GM23338 (cell line): ENCODE results near the gene PREP. TPM values are rescaled to one million over a fixed set of nuclear protein-coding genes. Genes with fewer than 3 reads are reported as not detected.

Experiments
- ATAC-seq: fragments of 200-7000 bp; cut with Tn5 transposase; 3 replicates; pipeline ENCODE4 v1.9.1; 2020
- DNase-seq: peaks from one replicate; pipeline ENCODE4 v3.0.0-alpha.2; 2015; ENCODE audit warnings: low spot score
- H2AFZ ChIP-seq: fragments of 200-600 bp; sonication (generic); 2 replicates; pipeline ENCODE4 v1.8.0; 2016; ENCODE audit warnings: antibody characterized with exemption, mild to moderate bottlenecking, moderate library complexity
- H3F3A ChIP-seq: fragments of 200-600 bp; sonication (generic); replicated peaks from 2 replicates; pipeline ENCODE4 v1.8.0; 2017; ENCODE audit warnings: antibody characterized with exemption, mixed run types, low read depth
- H3K27ac ChIP-seq: fragments of 200-600 bp; sonication (generic); 2 replicates; pipeline ENCODE4 v1.6.1; 2016; ENCODE audit warnings: low read depth
- H3K27me3 ChIP-seq: fragments of 200-600 bp; sonication (generic); 2 replicates; pipeline ENCODE4 v1.8.0; 2016; ENCODE audit warnings: mild to moderate bottlenecking, mixed run types, moderate library complexity; ENCODE audit not compliant: insufficient read depth
- H3K36me3 ChIP-seq: fragments of 200-600 bp; sonication (generic); 2 replicates; pipeline ENCODE4 v1.8.0; 2016; ENCODE audit warnings: mild to moderate bottlenecking; ENCODE audit not compliant: insufficient read depth
- H3K4me1 ChIP-seq: fragments of 200-600 bp; sonication (generic); 2 replicates; pipeline ENCODE4 v1.8.0; 2016; ENCODE audit warnings: mild to moderate bottlenecking, moderate library complexity; ENCODE audit not compliant: insufficient read depth
- H3K4me2 ChIP-seq: fragments of 200-600 bp; sonication (generic); 2 replicates; pipeline ENCODE4 v1.7.1; 2017; ENCODE audit warnings: mixed run types
- H3K4me3 ChIP-seq: fragments of 200-600 bp; sonication (generic); 2 replicates; pipeline ENCODE4 v1.6.1; 2016; ENCODE audit warnings: mixed run types
- H3K79me2 ChIP-seq: fragments of 200-600 bp; sonication (generic); replicated peaks from 2 replicates; pipeline ENCODE4 v1.8.0; 2017; ENCODE audit warnings: mild to moderate bottlenecking; ENCODE audit not compliant: insufficient read depth
- H3K9me2 ChIP-seq: fragments of 200-600 bp; sonication (generic); 2 replicates; pipeline ENCODE4 v1.8.0; 2017; ENCODE audit not compliant: insufficient read depth
- H4K20me1 ChIP-seq: fragments of 200-600 bp; sonication (generic); replicated peaks from 2 replicates; pipeline ENCODE4 v1.8.0; 2017; ENCODE audit warnings: mild to moderate bottlenecking; ENCODE audit not compliant: insufficient read depth
- H3K27ac Mint-ChIP-seq: 2 replicates; pipeline ENCODE4 v1.8.0; 2020; ENCODE audit warnings: inconsistent platforms, mild to moderate bottlenecking, moderate library complexity, mixed read lengths
- H3K27me3 Mint-ChIP-seq: 3 replicates; pipeline ENCODE4 v1.8.0; 2022; ENCODE audit warnings: low read depth, mild to moderate bottlenecking, moderate library complexity, mixed read lengths, inconsistent platforms; ENCODE audit not compliant: insufficient read depth, poor library complexity
- H3K36me3 Mint-ChIP-seq: 3 replicates; pipeline ENCODE4 v1.8.0; 2021; ENCODE audit warnings: low read depth, mild to moderate bottlenecking, inconsistent platforms, moderate library complexity, mixed read lengths
- H3K4me1 Mint-ChIP-seq: 3 replicates; pipeline ENCODE4 v1.8.0; 2020; ENCODE audit warnings: mild to moderate bottlenecking, inconsistent platforms, mixed read lengths
- H3K4me3 Mint-ChIP-seq: 3 replicates; pipeline ENCODE4 v1.8.0; 2021; ENCODE audit warnings: moderate library complexity, mild to moderate bottlenecking, inconsistent platforms, mixed read lengths
- H3K9me3 Mint-ChIP-seq: 3 replicates; pipeline ENCODE4 v1.8.0; 2020; ENCODE audit warnings: moderate library complexity, mild to moderate bottlenecking, inconsistent platforms, mixed read lengths
- CREB1 ChIP-seq: fragments of 250-450 bp; sonication (Bioruptor Pico); IDR thresholded peaks from 2 replicates; pipeline ENCODE4 v1.5.0; 2020; ENCODE audit warnings: low read depth, mild to moderate bottlenecking, moderate library complexity
- CTCF ChIP-seq, 2 experiments: fragments of 200-600 bp in 1 of 2; sonication (generic) in 1 of 2; conservative IDR thresholded peaks; 2 replicates each; pipeline versions ENCODE4 v1.5.1 to v1.6.1; 2016 to 2017; ENCODE audit warnings: antibody characterized with exemption in 2 of 2, low read depth in 2 of 2, mild to moderate bottlenecking in 2 of 2, moderate library complexity in 1 of 2
- EZH2 ChIP-seq: fragments of 200-600 bp; sonication (generic); IDR thresholded peaks from one replicate; pipeline ENCODE4 v1.8.0; 2017; ENCODE audit warnings: antibody characterized with exemption, mild to moderate bottlenecking, low read depth; ENCODE audit not compliant: unreplicated experiment
- EZH2phosphoT487 ChIP-seq: fragments of 200-600 bp; sonication (generic); IDR thresholded peaks from one replicate; pipeline ENCODE4 v1.8.1; 2018; ENCODE audit warnings: antibody characterized with exemption; ENCODE audit not compliant: unreplicated experiment
- JUNB ChIP-seq: IDR thresholded peaks from one replicate; pipeline ENCODE4 v1.6.1; 2016; ENCODE audit warnings: antibody characterized with exemption; ENCODE audit not compliant: unreplicated experiment
- NANOG ChIP-seq: IDR thresholded peaks from 2 replicates; pipeline ENCODE4 v1.6.1; 2016; ENCODE audit warnings: antibody characterized with exemption, borderline replicate concordance
- POLR2AphosphoS5 ChIP-seq: IDR thresholded peaks from 2 replicates; pipeline ENCODE4 v1.6.1; 2016; ENCODE audit warnings: antibody characterized with exemption, low read depth
- REST ChIP-seq: IDR thresholded peaks from one replicate; pipeline ENCODE4 v1.6.1; 2018; ENCODE audit warnings: antibody characterized with exemption; ENCODE audit not compliant: unreplicated experiment
- STAT1 ChIP-seq: IDR thresholded peaks from one replicate; pipeline ENCODE4 v1.6.1; 2016; ENCODE audit warnings: antibody characterized with exemption; ENCODE audit not compliant: unreplicated experiment
- ZNF114 ChIP-seq: fragments of 250-450 bp; sonication (Bioruptor Pico); IDR thresholded peaks from 2 replicates; pipeline ENCODE4 v1.5.0; 2020; ENCODE audit warnings: mild to moderate bottlenecking, moderate library complexity
- ZNF331 ChIP-seq: fragments of 250-450 bp; sonication (Bioruptor Pico); IDR thresholded peaks from 2 replicates; pipeline ENCODE4 v1.5.0; 2020; ENCODE audit warnings: low read depth, mild to moderate bottlenecking, moderate library complexity
- polyA plus RNA-seq: library from polyadenylated mRNA; unstranded; fragments of >200 nt; fragmentation: Nextera tagmentation; extraction: Ambion mirVana; gene quantifications from 2 replicates; pipeline ENCODE4 v1.2.1, GENCODE V29; 2016
- total RNA-seq: library from RNA; depleted of rRNA; stranded (reverse); fragments of >200 nt; shearing (Covaris generic); gene quantifications from 2 replicates; pipeline ENCODE4 v1.2.3, GENCODE V29; 2014
- TF ChIP-seq, protein P1 (sequence below): fragments of 250-450 bp; sonication (Bioruptor Pico); IDR thresholded peaks from 2 replicates; pipeline ENCODE4 v1.5.0; 2020; ENCODE audit warnings: mild to moderate bottlenecking, moderate library complexity
- TF ChIP-seq, protein P2 (sequence below): IDR thresholded peaks from 2 replicates; pipeline ENCODE4 v1.6.1; 2016; ENCODE audit warnings: antibody characterized with exemption

The PREP gene
- total and polyA plus RNA-seq, 2 experiments from 2014 or later, result 28.5 to 52.7 TPM

GRCh38 chr6:105276374-105276773 is 126.5 kb downstream of the PREP start:
- Mint-ChIP-seq H3K27ac (no peak overlapping the region), H3K27me3 (no peaks in the 10 kb centered on the region), H3K4me3 (no peak overlapping the region), H3K36me3 (peaks cover 32% of the 10 kb centered on the region), H3K4me1 (peaks cover 18% of the 10 kb centered on the region), H3K9me3 (no peaks in the 10 kb centered on the region)
- Histone ChIP-seq H2AFZ (no peak overlapping the region), H3K79me2 (no peaks in the 10 kb centered on the region), H4K20me1 (no peaks in the 10 kb centered on the region; the same call in 1 of the 2 replicates), H3K27me3 (no peaks in the 10 kb centered on the region), H3K9me2 (no peaks in the 10 kb centered on the region), H3K4me1 (0 out of 2 replicates have a peak, but pooled peaks cover 14% of the 10 kb centered on the region), H3F3A (no peaks in the 10 kb centered on the region), H3K36me3 (0 out of 2 replicates have a peak, but pooled peaks cover 7% of the 10 kb centered on the region), H3K4me3 (no peak overlapping the region), H3K4me2 (no peak overlapping the region), H3K27ac (no peak overlapping the region)
- ATAC-seq, result no peak
- TF ChIP-seq, protein P1, sequence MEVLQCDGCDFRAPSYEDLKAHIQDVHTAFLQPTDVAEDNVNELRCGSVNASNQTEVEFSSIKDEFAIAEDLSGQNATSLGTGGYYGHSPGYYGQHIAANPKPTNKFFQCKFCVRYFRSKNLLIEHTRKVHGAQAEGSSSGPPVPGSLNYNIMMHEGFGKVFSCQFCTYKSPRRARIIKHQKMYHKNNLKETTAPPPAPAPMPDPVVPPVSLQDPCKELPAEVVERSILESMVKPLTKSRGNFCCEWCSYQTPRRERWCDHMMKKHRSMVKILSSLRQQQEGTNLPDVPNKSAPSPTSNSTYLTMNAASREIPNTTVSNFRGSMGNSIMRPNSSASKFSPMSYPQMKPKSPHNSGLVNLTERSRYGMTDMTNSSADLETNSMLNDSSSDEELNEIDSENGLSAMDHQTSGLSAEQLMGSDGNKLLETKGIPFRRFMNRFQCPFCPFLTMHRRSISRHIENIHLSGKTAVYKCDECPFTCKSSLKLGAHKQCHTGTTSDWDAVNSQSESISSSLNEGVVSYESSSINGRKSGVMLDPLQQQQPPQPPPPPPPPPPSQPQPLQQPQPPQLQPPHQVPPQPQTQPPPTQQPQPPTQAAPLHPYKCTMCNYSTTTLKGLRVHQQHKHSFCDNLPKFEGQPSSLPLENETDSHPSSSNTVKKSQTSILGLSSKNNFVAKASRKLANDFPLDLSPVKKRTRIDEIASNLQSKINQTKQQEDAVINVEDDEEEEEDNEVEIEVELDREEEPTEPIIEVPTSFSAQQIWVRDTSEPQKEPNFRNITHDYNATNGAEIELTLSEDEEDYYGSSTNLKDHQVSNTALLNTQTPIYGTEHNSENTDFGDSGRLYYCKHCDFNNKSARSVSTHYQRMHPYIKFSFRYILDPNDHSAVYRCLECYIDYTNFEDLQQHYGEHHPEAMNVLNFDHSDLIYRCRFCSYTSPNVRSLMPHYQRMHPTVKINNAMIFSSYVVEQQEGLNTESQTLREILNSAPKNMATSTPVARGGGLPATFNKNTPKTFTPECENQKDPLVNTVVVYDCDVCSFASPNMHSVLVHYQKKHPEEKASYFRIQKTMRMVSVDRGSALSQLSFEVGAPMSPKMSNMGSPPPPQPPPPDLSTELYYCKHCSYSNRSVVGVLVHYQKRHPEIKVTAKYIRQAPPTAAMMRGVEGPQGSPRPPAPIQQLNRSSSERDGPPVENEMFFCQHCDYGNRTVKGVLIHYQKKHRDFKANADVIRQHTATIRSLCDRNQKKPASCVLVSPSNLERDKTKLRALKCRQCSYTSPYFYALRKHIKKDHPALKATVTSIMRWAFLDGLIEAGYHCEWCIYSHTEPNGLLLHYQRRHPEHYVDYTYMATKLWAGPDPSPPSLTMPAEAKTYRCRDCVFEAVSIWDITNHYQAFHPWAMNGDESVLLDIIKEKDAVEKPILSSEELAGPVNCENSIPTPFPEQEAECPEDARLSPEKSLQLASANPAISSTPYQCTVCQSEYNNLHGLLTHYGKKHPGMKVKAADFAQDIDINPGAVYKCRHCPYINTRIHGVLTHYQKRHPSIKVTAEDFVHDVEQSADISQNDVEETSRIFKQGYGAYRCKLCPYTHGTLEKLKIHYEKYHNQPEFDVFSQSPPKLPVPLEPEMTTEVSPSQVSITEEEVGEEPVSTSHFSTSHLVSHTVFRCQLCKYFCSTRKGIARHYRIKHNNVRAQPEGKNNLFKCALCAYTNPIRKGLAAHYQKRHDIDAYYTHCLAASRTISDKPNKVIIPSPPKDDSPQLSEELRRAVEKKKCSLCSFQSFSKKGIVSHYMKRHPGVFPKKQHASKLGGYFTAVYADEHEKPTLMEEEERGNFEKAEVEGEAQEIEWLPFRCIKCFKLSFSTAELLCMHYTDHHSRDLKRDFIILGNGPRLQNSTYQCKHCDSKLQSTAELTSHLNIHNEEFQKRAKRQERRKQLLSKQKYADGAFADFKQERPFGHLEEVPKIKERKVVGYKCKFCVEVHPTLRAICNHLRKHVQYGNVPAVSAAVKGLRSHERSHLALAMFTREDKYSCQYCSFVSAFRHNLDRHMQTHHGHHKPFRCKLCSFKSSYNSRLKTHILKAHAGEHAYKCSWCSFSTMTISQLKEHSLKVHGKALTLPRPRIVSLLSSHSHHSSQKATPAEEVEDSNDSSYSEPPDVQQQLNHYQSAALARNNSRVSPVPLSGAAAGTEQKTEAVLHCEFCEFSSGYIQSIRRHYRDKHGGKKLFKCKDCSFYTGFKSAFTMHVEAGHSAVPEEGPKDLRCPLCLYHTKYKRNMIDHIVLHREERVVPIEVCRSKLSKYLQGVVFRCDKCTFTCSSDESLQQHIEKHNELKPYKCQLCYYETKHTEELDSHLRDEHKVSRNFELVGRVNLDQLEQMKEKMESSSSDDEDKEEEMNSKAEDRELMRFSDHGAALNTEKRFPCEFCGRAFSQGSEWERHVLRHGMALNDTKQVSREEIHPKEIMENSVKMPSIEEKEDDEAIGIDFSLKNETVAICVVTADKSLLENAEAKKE (CRISPR knock-in tag), result no peak
- TF ChIP-seq STAT1 (no peak), CTCF (conservative IDR thresholded peaks at IDR 0.05; ENCODE audit: low read depth in 2 of 2) (no peak), JUNB (no peak), POLR2AphosphoS5 (no peak), ZNF331 (CRISPR knock-in tag) (no peak), CREB1 (CRISPR knock-in tag) (no peak), ZNF114 (CRISPR knock-in tag) (no peak), EZH2 (no peak), REST (no peak), EZH2phosphoT487 (no peak), NANOG (no peak)
- TF ChIP-seq, protein P2, sequence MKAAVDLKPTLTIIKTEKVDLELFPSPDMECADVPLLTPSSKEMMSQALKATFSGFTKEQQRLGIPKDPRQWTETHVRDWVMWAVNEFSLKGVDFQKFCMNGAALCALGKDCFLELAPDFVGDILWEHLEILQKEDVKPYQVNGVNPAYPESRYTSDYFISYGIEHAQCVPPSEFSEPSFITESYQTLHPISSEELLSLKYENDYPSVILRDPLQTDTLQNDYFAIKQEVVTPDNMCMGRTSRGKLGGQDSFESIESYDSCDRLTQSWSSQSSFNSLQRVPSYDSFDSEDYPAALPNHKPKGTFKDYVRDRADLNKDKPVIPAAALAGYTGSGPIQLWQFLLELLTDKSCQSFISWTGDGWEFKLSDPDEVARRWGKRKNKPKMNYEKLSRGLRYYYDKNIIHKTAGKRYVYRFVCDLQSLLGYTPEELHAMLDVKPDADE, result no peak
- no peak for DNase-seq
